HCT116 (cell line): Measurements from ENCODE around the gene SDCCAG8. TPM values are rescaled to one million over a fixed set of nuclear protein-coding genes. Genes with fewer than 3 reads are reported as not detected.

Source experiments
- ATAC-seq: fragments of 200-7000 bp; cut with Tn5 transposase; 2 replicates; pipeline ENCODE4 v1.9.1; 2020; ENCODE audit warnings: mild to moderate bottlenecking, moderate library complexity
- BruUV-seq: library from RNA; stranded (reverse); fragments of 400-500 nt; replicated peaks from 2 replicates; lab custom pipeline; 2021; lab: Mats Ljungman, UMichigan
- CTCF ChIA-PET: fragments of 300-600 bp; sonication (Branson Sonifier 250); formaldehyde crosslinking; loops from one replicate; lab custom pipeline; 2021; ENCODE audit warnings: antibody characterized with exemption; lab: Charles Lee
- POLR2A ChIA-PET: fragments of 300-600, 350-600 bp; sonication (Branson Sonifier 250); formaldehyde crosslinking; loops from one replicate; lab custom pipeline; 2021; ENCODE audit warnings: antibody characterized with exemption; lab: Charles Lee
- RAD21 ChIA-PET, 2 experiments: fragments of 300-600 bp; sonication (Branson Sonifier 250); formaldehyde crosslinking; loops; one replicate each; lab custom pipeline; 2023; ENCODE audit warnings: low total read pairs in 2 of 2; ENCODE audit not compliant: uncharacterized antibody in 2 of 2, unreplicated experiment in 2 of 2, low non-redundant PET in 1 of 2; lab: Charles Lee
- DNase-seq: peaks from one replicate; pipeline ENCODE4 v3.0.0-alpha.2; 2010; ENCODE audit warnings: low read depth, low spot score
- H2AFZ ChIP-seq: fragments of 200-600 bp; shearing (Covaris generic), sonication (generic); 2 replicates; pipeline ENCODE4 v1.6.1; 2017; ENCODE audit warnings: low read depth, mixed run types, mixed read lengths, antibody characterized with exemption, low read length; ENCODE audit not compliant: poor library complexity, severe bottlenecking
- H3K27ac ChIP-seq: 2 replicates; pipeline ENCODE4 v1.5.1; 2012; ENCODE audit warnings: low read depth, low read length
- H3K27me3 ChIP-seq: fragments of 200-600 bp; sonication (generic); 2 replicates; pipeline ENCODE4 v1.6.1; 2016; ENCODE audit warnings: mixed run types, low read length, mixed read lengths; ENCODE audit not compliant: insufficient read depth
- H3K36me3 ChIP-seq, 2 experiments: fragments of 200-500 bp in 1 of 2; fragments of 200-600 bp in 1 of 2; sonication (Bioruptor generic) in 1 of 2; sonication (generic) in 1 of 2; 2 replicates each; pipeline versions ENCODE4 v1.5.1 to v1.6.1; 2014 to 2016; ENCODE audit warnings: low read length in 2 of 2, inconsistent platforms in 1 of 2, mixed read lengths in 1 of 2, mixed run types in 1 of 2; ENCODE audit not compliant: insufficient read depth in 2 of 2, control insufficient read depth in 1 of 2
- H3K4me1 ChIP-seq, 2 experiments: fragments of 200-600 bp in 1 of 2; sonication (generic) in 1 of 2; 2 replicates each; pipeline versions ENCODE4 v1.5.1 to v1.6.1; 2012 to 2017; ENCODE audit warnings: low read length in 2 of 2, inconsistent platforms in 1 of 2, mild to moderate bottlenecking in 1 of 2, mixed read lengths in 1 of 2, mixed run types in 1 of 2, moderate library complexity in 1 of 2; ENCODE audit not compliant: insufficient read depth in 2 of 2, control insufficient read depth in 1 of 2
- H3K4me2 ChIP-seq: fragments of 200-600 bp; sonication (generic); 2 replicates; pipeline ENCODE4 v1.6.1; 2017; ENCODE audit warnings: mixed run types, low read length, mixed read lengths
- H3K4me3 ChIP-seq, 2 experiments: fragments of 200-600 bp in 1 of 2; sonication (generic) in 1 of 2; replicated peaks in 1 of 2; 2 replicates each; pipeline ENCODE4 v1.5.1; 2011 to 2016; ENCODE audit warnings: low read length in 2 of 2, control low read depth in 1 of 2, low read depth in 1 of 2, mild to moderate bottlenecking in 1 of 2, mixed read lengths in 1 of 2, mixed run types in 1 of 2
- H3K79me2 ChIP-seq: fragments of 200-600 bp; sonication (generic); 2 replicates; pipeline ENCODE4 v1.6.1; 2017; ENCODE audit warnings: mild to moderate bottlenecking, mixed run types, low read length, moderate library complexity, mixed read lengths; ENCODE audit not compliant: insufficient read depth
- H3K9ac ChIP-seq: fragments of 200-600 bp; sonication (generic); 2 replicates; pipeline ENCODE4 v1.6.1; 2016; ENCODE audit warnings: low read length, mixed read lengths
- H3K9me2 ChIP-seq: fragments of 200-600 bp; sonication (generic), shearing (Covaris generic); 2 replicates; pipeline ENCODE4 v1.6.1; 2017; ENCODE audit warnings: mixed run types, mild to moderate bottlenecking, moderate library complexity; ENCODE audit not compliant: insufficient read depth
- H3K9me3 ChIP-seq, 2 experiments: fragments of 200-500 bp in 1 of 2; fragments of 200-600 bp in 1 of 2; sonication (Bioruptor generic) in 1 of 2; sonication (generic) in 1 of 2; 2 replicates each; pipeline ENCODE4 v1.6.1; 2014 to 2017; ENCODE audit warnings: low read length in 2 of 2, mixed read lengths in 2 of 2, inconsistent platforms in 1 of 2, low read depth in 1 of 2, mild to moderate bottlenecking in 1 of 2, mixed run types in 1 of 2, moderate library complexity in 1 of 2; ENCODE audit not compliant: control insufficient read depth in 1 of 2, insufficient read depth in 1 of 2
- H4K20me1 ChIP-seq: fragments of 200-600 bp; sonication (generic), shearing (Covaris generic); 2 replicates; pipeline ENCODE4 v1.6.1; 2017; ENCODE audit warnings: mixed run types, mild to moderate bottlenecking, moderate library complexity; ENCODE audit not compliant: insufficient read depth
- CBX3 ChIP-seq: IDR thresholded peaks from 2 replicates; pipeline ENCODE4 v1.6.1; 2012; ENCODE audit warnings: low read depth
- CEBPB ChIP-seq: IDR thresholded peaks from 2 replicates; pipeline ENCODE4 v1.6.1; 2012; ENCODE audit warnings: low read depth
- CTCF ChIP-seq, 3 experiments: fragments of 200-600 bp in 1 of 3; sonication (generic) in 1 of 3; IDR thresholded peaks in 2 of 3; conservative IDR thresholded peaks in 1 of 3; 2 replicates each; pipeline ENCODE4 v1.5.1; 2012 to 2017; ENCODE audit warnings: low read depth in 2 of 3, low read length in 2 of 3, antibody characterized with exemption in 1 of 3, borderline replicate concordance in 1 of 3, control low read depth in 1 of 3, mild to moderate bottlenecking in 1 of 3, mixed read lengths in 1 of 3, mixed run types in 1 of 3, moderate library complexity in 1 of 3; ENCODE audit not compliant: insufficient read depth in 1 of 3
- EGR1 ChIP-seq: IDR thresholded peaks from 2 replicates; pipeline ENCODE4 v1.6.1; 2012; ENCODE audit warnings: low read depth
- EZH2 ChIP-seq: fragments of 200-600 bp; sonication (generic); IDR thresholded peaks from 2 replicates; pipeline ENCODE4 v1.6.1; 2017; ENCODE audit warnings: antibody characterized with exemption, mixed run types
- FOSL1 ChIP-seq: IDR thresholded peaks from 2 replicates; pipeline ENCODE4 v1.6.1; 2012; ENCODE audit warnings: low read depth
- JUND ChIP-seq: IDR thresholded peaks from 2 replicates; pipeline ENCODE4 v1.6.1; 2012
- POLR2AphosphoS5 ChIP-seq: IDR thresholded peaks from 2 replicates; pipeline ENCODE4 v1.6.1; 2011; ENCODE audit warnings: mild to moderate bottlenecking, low read depth, low read length, moderate library complexity
- SIN3A ChIP-seq: IDR thresholded peaks from 2 replicates; pipeline ENCODE4 v1.6.1; 2012; ENCODE audit warnings: low read depth
- SP1 ChIP-seq: IDR thresholded peaks from 2 replicates; pipeline ENCODE4 v1.6.1; 2012; ENCODE audit warnings: low read depth
- YY1 ChIP-seq: IDR thresholded peaks from 2 replicates; pipeline ENCODE4 v1.6.1; 2011; ENCODE audit warnings: low read length, low read depth, moderate library complexity, mild to moderate bottlenecking; ENCODE audit not compliant: insufficient replicate concordance; ENCODE audit errors: extremely low read depth
- ZFX ChIP-seq: fragments of 450-650 bp; IDR thresholded peaks from 2 replicates; pipeline ENCODE4 v1.6.1; 2017
- ZNF274 ChIP-seq: fragments of 200-500 bp; sonication (Bioruptor generic); IDR thresholded peaks from 2 replicates; pipeline ENCODE4 v1.6.1; 2014; ENCODE audit warnings: mild to moderate bottlenecking, low read depth, low read length, inconsistent platforms
- intact Hi-C: fragments of 100-400 bp; cut with micrococcal nuclease; formaldehyde crosslinking; loops from 2 replicates; pipeline ENCODE4 v1.10.0; 2022
- total RNA-seq: library from RNA; stranded (reverse); gene quantifications from one replicate; pipeline ENCODE4 v1.2.1, GENCODE V29; 2021; ENCODE audit not compliant: unreplicated experiment
- TF ChIP-seq, protein P1 (sequence below): IDR thresholded peaks from 2 replicates; pipeline ENCODE4 v1.6.1; 2012; ENCODE audit warnings: low read depth

Gene SDCCAG8
- total RNA-seq, 1 experiment from 2014 or later: 38.2 TPM

DNA sequence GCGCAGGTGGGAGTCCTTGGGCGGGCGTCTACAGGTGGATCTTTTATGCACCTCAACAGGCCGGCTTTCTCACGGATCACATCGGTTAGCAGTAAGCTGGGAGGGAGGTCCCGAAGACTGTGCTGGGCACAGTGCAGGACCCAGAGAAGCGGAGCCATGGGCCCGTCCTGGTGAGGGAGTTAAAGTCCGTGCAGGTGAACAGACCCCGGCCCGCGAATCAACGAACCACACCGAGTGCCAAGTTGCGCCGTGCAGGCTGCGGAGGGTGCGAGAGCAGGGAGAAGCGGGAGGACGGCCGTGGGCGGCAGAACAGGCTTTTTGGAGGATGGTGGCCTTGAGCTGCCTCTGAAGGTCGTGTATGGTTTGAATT, 233.3 kb downstream of the SDCCAG8 start:
- H3K4me1 ChIP-seq: peaks cover 0 to 17% of the 10 kb centered on the region in 2 experiments; a peak in 2 of 4 replicates
- intact Hi-C loops: no loop called here
- H3K27me3 ChIP-seq: no peaks in the 10 kb centered on the region
- H3K4me3 ChIP-seq: peak overlapping the region in 1 of 2 experiments; percentile 66; a peak in 1 of 4 replicates
- POLR2A ChIA-PET: no interaction called here
- BruUV-seq: no TSS peak
- ATAC-seq: no peak
- no peak for TF ChIP-seq YY1
- TF ChIP-seq SIN3A: no peak
- no peak for TF ChIP-seq SP1
- no peak for TF ChIP-seq CEBPB
- no peak for TF ChIP-seq ZFX
- no peak for TF ChIP-seq FOSL1
- TF ChIP-seq EZH2: no peak
- TF ChIP-seq JUND: no peak
- no peak for TF ChIP-seq ZNF274
- TF ChIP-seq POLR2AphosphoS5: no peak
- no peak for TF ChIP-seq CBX3
- TF ChIP-seq CTCF (IDR thresholded peaks at IDR 0.05 in 2 of 3, conservative IDR thresholded peaks at IDR 0.05 in 1 of 3; ENCODE audit: borderline replicate concordance in 1 of 3, insufficient read depth in 1 of 3, low read depth in 2 of 3, low read length in 2 of 3): no peak
- TF ChIP-seq, protein P1, sequence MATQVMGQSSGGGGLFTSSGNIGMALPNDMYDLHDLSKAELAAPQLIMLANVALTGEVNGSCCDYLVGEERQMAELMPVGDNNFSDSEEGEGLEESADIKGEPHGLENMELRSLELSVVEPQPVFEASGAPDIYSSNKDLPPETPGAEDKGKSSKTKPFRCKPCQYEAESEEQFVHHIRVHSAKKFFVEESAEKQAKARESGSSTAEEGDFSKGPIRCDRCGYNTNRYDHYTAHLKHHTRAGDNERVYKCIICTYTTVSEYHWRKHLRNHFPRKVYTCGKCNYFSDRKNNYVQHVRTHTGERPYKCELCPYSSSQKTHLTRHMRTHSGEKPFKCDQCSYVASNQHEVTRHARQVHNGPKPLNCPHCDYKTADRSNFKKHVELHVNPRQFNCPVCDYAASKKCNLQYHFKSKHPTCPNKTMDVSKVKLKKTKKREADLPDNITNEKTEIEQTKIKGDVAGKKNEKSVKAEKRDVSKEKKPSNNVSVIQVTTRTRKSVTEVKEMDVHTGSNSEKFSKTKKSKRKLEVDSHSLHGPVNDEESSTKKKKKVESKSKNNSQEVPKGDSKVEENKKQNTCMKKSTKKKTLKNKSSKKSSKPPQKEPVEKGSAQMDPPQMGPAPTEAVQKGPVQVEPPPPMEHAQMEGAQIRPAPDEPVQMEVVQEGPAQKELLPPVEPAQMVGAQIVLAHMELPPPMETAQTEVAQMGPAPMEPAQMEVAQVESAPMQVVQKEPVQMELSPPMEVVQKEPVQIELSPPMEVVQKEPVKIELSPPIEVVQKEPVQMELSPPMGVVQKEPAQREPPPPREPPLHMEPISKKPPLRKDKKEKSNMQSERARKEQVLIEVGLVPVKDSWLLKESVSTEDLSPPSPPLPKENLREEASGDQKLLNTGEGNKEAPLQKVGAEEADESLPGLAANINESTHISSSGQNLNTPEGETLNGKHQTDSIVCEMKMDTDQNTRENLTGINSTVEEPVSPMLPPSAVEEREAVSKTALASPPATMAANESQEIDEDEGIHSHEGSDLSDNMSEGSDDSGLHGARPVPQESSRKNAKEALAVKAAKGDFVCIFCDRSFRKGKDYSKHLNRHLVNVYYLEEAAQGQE: no peak
- no peak for TF ChIP-seq EGR1
- no peaks in the 10 kb centered on the region for H3K9me2 ChIP-seq
- RAD21 ChIA-PET: no interaction called here
- no peak overlapping the region; the same call in 1 of the 2 replicates for H3K27ac ChIP-seq
- no peaks in the 10 kb centered on the region for H3K9me3 ChIP-seq
- no peak overlapping the region for H2AFZ ChIP-seq
- CTCF ChIA-PET: no interaction called here
- no peak for DNase-seq
- H3K9ac ChIP-seq: no peak overlapping the region; the same call in 1 of the 2 replicates
- peak overlapping the region; percentile 79 for H3K4me2 ChIP-seq
- peaks cover 0 to 2% of the 10 kb centered on the region in 2 experiments; a peak in 2 of 4 replicates for H3K36me3 ChIP-seq
- H4K20me1 ChIP-seq: no peaks in the 10 kb centered on the region
- H3K79me2 ChIP-seq: peaks cover 19% of the 10 kb centered on the region; the same call in 1 of the 2 replicates
